ENCODE measurements around the gene PGD. TPM values are rescaled to one million over a fixed set of nuclear protein-coding genes. Genes with fewer than 3 reads are reported as not detected.
"Not testable (repeated sequence)": the region's sequence is repeated elsewhere in the genome, so short reads cannot be mapped to it uniquely, and the experiment has no call there.

PGD gene
- total RNA-seq, 2 experiments from 2014 or later: 80.8 to 84.3 TPM

DNA sequence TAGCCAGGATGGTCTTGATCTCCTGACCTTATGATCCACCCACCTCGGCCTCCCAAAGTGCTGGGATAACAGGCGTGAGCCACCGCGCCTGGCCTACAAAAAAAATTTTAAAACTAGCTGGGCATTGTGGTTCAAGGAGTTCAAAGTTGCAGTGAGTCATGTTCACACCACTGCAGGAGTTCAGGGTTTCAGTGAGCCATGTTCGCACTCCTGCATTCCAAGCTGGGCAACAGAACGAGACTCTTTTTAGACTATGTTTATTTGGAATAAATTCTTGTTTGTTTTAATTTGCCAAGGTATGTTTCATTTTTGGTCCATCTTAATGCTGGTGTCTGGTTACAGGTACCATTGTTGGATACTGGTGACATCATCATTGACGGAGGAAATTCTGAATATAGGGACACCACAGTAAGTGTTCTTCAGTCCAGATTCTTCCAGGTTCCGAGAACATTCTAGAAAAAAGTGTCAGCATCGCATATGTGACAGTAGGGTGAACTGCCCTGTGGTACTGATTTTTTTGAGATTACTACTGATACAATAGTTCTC is 3.9 kb downstream of the PGD start:
- no peak overlapping the region for H3K4me3 Mint-ChIP-seq
- H3K27ac Mint-ChIP-seq: no peak overlapping the region
- DNase-seq: no peak
- H3K27me3 Mint-ChIP-seq: no peaks in the 10 kb centered on the region
- H3K36me3 Mint-ChIP-seq (ENCODE audit: low read depth): peaks cover 49% of the 10 kb centered on the region
- ChIA-PET CTCF (no interaction called here), POLR2A (no interaction called here)
- no peaks in the 10 kb centered on the region for H3K9me3 Mint-ChIP-seq
- H3K4me1 Mint-ChIP-seq: peaks cover 41% of the 10 kb centered on the region

DNA sequence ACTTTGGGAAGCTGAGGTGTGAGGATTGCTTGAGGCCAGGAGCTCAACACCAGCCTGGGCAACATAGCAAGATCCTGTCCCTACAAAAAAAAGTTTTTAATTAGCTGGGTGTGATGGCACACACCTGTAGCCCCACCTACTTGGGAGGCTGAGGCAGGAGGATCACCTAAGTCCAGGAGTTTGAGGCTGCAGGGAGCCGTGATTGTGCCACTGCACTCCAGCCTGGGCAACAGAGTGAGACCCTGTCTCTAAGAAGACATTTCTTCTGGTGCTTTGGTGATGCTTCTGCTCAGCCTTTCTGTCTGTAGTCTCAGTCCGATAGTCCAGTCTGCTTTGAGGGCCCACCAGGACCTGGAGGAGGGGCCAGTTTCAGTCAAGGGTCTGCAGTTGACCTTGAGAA is 8.3 kb downstream of the PGD start:
- no peak overlapping the region for H3K27ac Mint-ChIP-seq
- no peaks in the 10 kb centered on the region for H3K27me3 Mint-ChIP-seq
- no peak overlapping the region for H3K4me3 Mint-ChIP-seq
- ChIA-PET CTCF (interaction anchor here (0.6 kb wide), 1 partner anchor 57 kb away, joined by 3 read pairs; no protein-coding TSS in a partner anchor), POLR2A (interaction anchor here (1.4 kb wide), 1 partner anchor 8 kb away, joined by 5 read pairs; the partner anchor contains the start of gene PGD)
- peaks cover 64% of the 10 kb centered on the region for H3K36me3 Mint-ChIP-seq (ENCODE audit: low read depth)
- peaks cover 10% of the 10 kb centered on the region for H3K4me1 Mint-ChIP-seq
- no peak for DNase-seq
- H3K9me3 Mint-ChIP-seq: no peaks in the 10 kb centered on the region

DNA sequence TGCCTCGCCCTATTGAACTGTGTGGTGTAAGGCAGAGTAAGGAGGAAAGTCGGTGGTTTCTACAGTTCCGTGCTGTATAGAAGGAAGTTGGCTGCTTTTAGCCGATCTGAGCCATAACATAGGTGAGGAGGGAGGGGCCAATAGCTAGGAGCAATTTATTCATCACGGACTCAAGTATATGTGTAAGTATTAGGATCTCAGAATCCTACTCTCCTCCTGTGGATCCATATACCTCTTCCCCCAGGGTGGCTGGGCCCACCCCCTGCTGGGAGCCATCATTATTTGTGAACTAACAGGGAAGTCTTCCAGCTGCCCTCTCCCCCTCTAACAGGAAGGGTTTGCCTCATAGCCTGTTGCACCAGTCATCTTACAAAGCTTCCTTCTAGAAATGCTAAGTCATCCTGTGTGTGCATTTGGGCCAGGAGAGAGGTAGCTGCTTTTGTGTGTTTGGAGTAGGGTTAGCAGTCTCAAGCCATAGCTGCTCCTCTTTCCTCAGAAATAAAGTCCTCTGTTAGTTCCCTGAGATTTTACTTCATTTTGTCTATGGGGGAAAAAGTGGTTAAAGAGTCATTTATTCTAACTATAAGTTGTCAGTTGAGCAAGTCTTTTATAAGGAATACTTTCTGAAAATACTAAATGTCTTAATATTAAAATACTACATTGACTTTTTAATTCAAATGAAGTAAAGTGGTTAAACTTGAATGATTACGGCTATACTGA is 16.5 kb downstream of the PGD start:
- ChIA-PET POLR2A (interaction anchor here (1.1 to 2.1 kb wide), 3 partner anchors 14 to 16 kb away, joined by 3 to 14 read pairs (median 3); partner anchors contain the start of gene PGD), CTCF (interaction anchor here (0.6 to 1.3 kb wide), 3 partner anchors 17 to 155 kb away, joined by 3 to 5 read pairs (median 3); partner anchors contain the start of gene PGD)
- no peak overlapping the region for H3K4me3 Mint-ChIP-seq
- peaks cover 78% of the 10 kb centered on the region for H3K36me3 Mint-ChIP-seq (ENCODE audit: low read depth)
- no peaks in the 10 kb centered on the region for H3K9me3 Mint-ChIP-seq
- no peaks in the 10 kb centered on the region for H3K27me3 Mint-ChIP-seq
- H3K4me1 Mint-ChIP-seq: peaks cover 17% of the 10 kb centered on the region
- H3K27ac Mint-ChIP-seq: peak overlapping the region; percentile 87
- DNase-seq: peak; percentile 32

DNA sequence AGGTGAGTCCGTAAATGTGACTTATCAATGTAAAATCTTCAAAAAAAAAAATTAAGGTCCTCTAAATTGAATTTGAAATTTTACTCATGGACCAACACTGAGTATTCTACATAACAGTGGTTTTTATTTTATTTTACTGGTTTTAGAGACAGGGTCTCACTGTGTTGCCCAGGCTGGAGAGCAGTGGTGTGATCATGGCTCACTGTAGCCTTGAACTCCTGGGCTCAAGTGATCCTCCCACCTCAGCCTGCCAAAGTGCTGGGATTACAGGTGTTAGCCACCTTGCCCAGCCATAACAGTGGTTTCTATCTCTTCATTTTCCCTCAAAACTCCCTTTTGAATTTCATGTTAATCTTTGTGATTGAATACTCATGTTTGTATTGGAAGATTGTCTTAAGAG is 17.1 kb downstream of the PGD start:
- CTCF ChIA-PET: interaction anchor here (0.6 to 1.3 kb wide), 3 partner anchors 17 to 155 kb away, joined by 3 to 5 read pairs (median 3); partner anchors contain the start of gene PGD
- not testable (repeated sequence) for H3K9me3 Mint-ChIP-seq, DNase-seq, H3K4me3 Mint-ChIP-seq, H3K27me3 Mint-ChIP-seq
- H3K4me1 Mint-ChIP-seq: peaks cover 17% of the 10 kb centered on the region
- POLR2A ChIA-PET: interaction anchor here (1.1 to 2.1 kb wide), 3 partner anchors 13 to 17 kb away, joined by 3 to 14 read pairs (median 3); partner anchors contain the start of gene PGD
- H3K27ac Mint-ChIP-seq: peak overlapping the region; percentile 45
- peaks cover 80% of the 10 kb centered on the region for H3K36me3 Mint-ChIP-seq (ENCODE audit: low read depth)

DNA sequence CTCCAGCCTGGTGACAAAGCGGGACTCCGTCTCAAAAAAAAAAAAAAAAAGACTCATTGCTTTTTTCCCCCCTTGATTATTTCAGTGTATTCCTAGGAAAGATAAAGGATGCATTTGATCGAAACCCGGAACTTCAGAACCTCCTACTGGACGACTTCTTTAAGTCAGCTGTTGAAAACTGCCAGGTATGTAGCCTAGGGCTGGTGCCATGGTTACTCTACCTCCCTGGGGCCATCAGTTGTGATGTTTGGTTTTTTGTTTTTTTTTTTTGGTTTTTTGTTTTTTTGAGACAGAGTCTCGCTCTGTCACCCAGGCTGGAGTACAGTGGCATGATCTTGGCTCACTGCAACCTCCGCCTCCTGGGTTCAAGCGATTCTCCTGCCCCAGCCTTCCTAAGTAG is 19.9 kb downstream of the PGD start:
- Mint-ChIP-seq H3K4me1 (peaks cover 17% of the 10 kb centered on the region), H3K36me3 (ENCODE audit: low read depth) (peaks cover 58% of the 10 kb centered on the region)
- H3K4me3 Mint-ChIP-seq, H3K27me3 Mint-ChIP-seq, POLR2A ChIA-PET, H3K9me3 Mint-ChIP-seq, DNase-seq, H3K27ac Mint-ChIP-seq: not testable (repeated sequence)
- CTCF ChIA-PET: interaction anchor here (0.6 kb wide), 1 partner anchor 290 kb away, joined by 3 read pairs; no protein-coding TSS in a partner anchor

DNA sequence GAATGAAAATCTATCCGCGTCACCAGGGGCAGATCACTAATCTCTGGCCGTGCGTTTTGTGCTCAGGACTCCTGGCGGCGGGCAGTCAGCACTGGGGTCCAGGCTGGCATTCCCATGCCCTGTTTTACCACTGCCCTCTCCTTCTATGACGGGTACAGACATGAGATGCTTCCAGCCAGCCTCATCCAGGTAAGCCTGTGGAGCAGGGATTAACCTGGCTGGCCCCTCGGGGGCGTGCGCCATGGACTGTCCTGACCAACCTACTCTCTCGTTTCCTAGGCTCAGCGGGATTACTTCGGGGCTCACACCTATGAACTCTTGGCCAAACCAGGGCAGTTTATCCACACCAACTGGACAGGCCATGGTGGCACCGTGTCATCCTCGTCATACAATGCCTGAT is 20.5 kb downstream of the PGD start:
- ChIA-PET POLR2A (no interaction called here), CTCF (no interaction called here)
- no peaks in the 10 kb centered on the region for H3K27me3 Mint-ChIP-seq
- H3K4me3 Mint-ChIP-seq: no peak overlapping the region
- H3K9me3 Mint-ChIP-seq: no peaks in the 10 kb centered on the region
- no peak for DNase-seq
- peaks cover 53% of the 10 kb centered on the region for H3K36me3 Mint-ChIP-seq (ENCODE audit: low read depth)
- H3K27ac Mint-ChIP-seq: no peak overlapping the region
- H3K4me1 Mint-ChIP-seq: peaks cover 15% of the 10 kb centered on the region

DNA sequence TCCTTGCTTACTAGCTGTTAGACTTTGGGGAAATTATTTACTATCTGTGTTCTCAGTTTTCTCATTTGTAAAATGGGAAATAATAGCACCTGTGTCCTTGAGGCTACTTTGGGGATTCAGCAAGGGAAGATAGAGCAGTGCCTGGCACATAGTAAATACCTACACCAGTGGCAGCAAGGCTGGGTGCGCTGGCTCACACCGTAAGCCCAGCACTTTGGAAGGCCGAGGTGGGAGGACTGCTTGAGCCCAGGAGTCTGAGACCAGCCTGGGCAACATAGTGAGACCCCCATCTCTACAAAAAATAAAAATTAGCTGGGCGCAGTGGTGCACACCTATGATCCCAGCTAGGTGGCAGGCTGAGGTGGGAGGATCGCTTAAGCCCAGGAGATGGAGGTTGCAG is 22.8 kb downstream of the PGD start:
- H3K4me3 Mint-ChIP-seq: no peak overlapping the region
- no peaks in the 10 kb centered on the region for H3K9me3 Mint-ChIP-seq
- ChIA-PET POLR2A (no interaction called here), CTCF (no interaction called here)
- no peaks in the 10 kb centered on the region for H3K4me1 Mint-ChIP-seq
- no peak overlapping the region for H3K27ac Mint-ChIP-seq
- DNase-seq: no peak
- peaks cover 36% of the 10 kb centered on the region for H3K36me3 Mint-ChIP-seq (ENCODE audit: low read depth)
- H3K27me3 Mint-ChIP-seq: no peaks in the 10 kb centered on the region

DNA sequence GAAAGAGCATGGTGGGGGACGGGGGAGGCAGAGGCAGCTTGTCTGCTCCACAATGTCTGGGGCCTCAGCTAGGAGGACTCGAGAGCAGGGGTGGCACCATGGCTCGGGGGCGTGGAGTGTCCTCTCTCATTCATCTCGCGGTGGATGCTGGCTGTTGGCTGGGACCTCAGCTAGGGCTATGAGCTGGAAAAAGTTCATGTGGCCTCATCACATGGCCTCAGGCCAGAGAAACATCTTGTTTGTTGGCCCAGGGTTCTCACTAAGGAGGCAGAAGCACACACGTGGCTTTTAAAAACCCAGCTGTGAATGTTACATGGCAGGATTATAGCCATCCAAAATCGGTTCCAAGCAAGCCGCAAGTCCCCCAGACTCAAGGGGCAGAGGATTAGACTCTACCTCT is 25.2 kb downstream of the PGD start:
- Mint-ChIP-seq H3K27me3 (no peaks in the 10 kb centered on the region), H3K4me3 (no peak overlapping the region), H3K9me3 (no peaks in the 10 kb centered on the region), H3K36me3 (ENCODE audit: low read depth) (peaks cover 19% of the 10 kb centered on the region), H3K4me1 (peaks cover 11% of the 10 kb centered on the region), H3K27ac (no peak overlapping the region)
- DNase-seq: no peak
- ChIA-PET POLR2A (no interaction called here), CTCF (interaction anchor here (0.6 kb wide), 1 partner anchor 80 kb away, joined by 3 read pairs; no protein-coding TSS in a partner anchor)

DNA sequence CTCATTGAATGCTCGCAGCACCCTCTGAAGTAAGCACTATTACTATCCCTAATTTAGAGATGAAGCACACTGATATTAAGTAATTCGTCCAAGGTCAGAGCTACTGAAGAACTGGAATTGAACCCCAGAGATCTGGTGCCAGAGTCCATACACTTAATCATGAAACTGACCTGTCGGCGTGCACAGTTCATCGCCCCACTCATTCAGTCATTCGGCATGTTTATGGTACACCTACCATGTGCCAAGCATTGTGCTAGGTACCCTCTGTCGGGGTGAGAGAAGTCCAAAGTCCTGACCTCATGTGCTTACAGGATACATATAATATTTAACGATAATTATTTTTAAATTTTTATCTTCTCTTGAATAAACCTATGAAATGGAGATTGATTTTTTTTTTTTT is 25.8 kb downstream of the PGD start:
- Mint-ChIP-seq H3K27me3 (no peaks in the 10 kb centered on the region), H3K27ac (no peak overlapping the region), H3K4me3 (no peak overlapping the region), H3K36me3 (ENCODE audit: low read depth) (peaks cover 14% of the 10 kb centered on the region), H3K4me1 (peaks cover 17% of the 10 kb centered on the region), H3K9me3 (no peaks in the 10 kb centered on the region)
- DNase-seq: no peak
- CTCF ChIA-PET: no interaction called here
- POLR2A ChIA-PET: no interaction called here

DNA sequence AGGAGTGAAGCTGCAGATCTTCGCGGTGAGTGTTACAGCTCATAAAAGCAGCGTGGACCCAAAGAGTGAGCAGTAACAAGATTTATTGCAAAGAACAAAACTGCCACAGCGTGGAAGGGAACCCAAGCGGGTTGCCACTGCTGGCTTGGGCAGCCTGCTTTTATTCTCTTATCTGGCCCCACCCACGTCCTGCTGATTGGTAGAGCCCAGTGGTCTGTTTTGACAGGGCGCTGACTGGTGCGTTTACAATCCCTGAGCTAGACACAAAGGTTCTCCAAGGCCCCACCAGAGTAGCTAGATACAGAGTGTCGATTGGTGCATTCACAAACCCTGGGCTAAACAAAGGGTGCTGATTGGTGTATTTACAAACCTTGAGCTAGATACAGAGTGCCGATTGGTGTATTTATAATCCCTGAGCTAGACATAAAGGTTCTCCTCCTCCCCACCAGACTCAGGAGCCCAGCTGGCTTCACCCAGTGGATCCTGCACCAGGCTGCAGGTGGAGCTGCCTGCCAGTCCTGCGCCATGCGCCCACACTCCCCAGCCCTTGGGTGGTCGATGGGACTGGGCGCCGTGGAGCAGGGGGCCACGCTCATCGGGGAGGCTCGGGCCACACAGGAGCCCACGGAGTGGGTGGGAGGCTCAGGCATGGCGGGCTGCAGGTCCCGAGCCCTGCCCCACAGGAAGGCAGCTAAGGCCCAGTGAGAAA is 27.1 kb downstream of the PGD start:
- POLR2A ChIA-PET; H3K36me3 Mint-ChIP-seq (ENCODE audit: low read depth); H3K27me3 Mint-ChIP-seq; H3K27ac Mint-ChIP-seq; H3K4me3 Mint-ChIP-seq; H3K9me3 Mint-ChIP-seq; DNase-seq: not testable (repeated sequence)
- peaks cover 26% of the 10 kb centered on the region for H3K4me1 Mint-ChIP-seq
- CTCF ChIA-PET: interaction anchor here (0.9 to 1.3 kb wide), 2 partner anchors 49 to 557 kb away, joined by 3 to 6 read pairs; no protein-coding TSS in a partner anchor

DNA sequence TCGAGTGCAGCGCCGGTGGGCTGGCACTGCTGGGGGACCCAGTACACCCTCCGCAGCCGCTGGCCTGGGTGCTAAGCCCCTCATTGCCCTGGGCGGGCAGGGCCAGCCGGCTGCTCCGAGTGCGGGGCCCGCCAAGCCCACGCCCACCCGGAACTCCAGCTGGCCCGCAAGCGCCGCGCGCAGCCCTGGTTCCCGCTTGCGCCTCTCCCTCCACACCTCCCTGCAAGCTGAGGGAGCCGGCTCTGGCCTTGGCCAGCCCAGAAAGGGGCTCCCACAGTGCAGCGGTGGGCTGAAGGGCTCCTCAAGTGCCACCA is 27.6 kb downstream of the PGD start:
- H3K9me3 Mint-ChIP-seq; H3K27ac Mint-ChIP-seq; POLR2A ChIA-PET; DNase-seq; H3K27me3 Mint-ChIP-seq; H3K4me3 Mint-ChIP-seq; H3K36me3 Mint-ChIP-seq (ENCODE audit: low read depth): not testable (repeated sequence)
- peaks cover 32% of the 10 kb centered on the region for H3K4me1 Mint-ChIP-seq
- CTCF ChIA-PET: interaction anchor here (0.9 to 1.3 kb wide), 2 partner anchors 49 to 558 kb away, joined by 3 to 6 read pairs; no protein-coding TSS in a partner anchor

DNA sequence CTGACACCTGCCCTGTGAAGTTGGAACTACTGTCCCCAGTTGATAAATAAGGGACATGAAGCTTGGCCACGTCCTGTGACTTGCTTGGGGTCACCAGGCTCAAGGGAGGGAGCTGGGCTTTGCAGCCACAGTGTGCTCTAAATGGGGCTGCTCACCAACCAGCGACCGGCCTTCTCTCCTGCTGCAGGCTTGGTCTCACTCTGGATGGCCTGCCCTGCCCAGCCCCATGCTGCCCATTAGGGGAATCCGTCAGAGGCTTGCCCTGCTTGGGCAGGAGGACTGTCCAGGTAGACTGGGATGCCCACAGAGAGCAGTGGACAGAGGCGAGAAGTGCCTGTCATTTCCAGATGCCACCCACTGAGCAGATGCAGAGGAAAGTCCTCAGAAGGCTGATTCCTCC is 30.1 kb downstream of the PGD start:
- POLR2A ChIA-PET: interaction anchor here (1.0 to 3.3 kb wide), 5 partner anchors 14 to 485 kb away, joined by 3 to 30 read pairs (median 11); partner anchors contain the start of genes CORT, LZIC, NMNAT1 and PGD
- H3K27ac Mint-ChIP-seq: no peak overlapping the region
- H3K4me3 Mint-ChIP-seq: peak overlapping the region; percentile 86

DNA sequence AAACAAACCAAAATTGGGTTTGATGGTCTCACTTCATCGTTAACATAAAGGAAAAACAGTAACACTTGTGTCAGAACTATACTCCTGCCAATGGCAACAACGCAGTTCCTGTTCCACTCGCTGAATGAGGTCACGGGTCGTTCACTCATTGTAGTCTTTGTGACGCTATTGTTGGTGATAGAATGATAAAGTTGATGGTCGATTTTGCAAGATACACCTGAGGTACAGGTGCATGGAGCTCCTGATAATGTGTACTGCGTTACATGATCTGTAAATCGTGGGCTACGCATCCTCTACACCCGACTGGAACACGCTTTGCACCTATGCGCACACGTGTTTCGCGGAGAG is 31.0 kb downstream of the PGD start:
- H3K27me3 Mint-ChIP-seq: no peaks in the 10 kb centered on the region
- CTCF ChIA-PET: interaction anchor here (0.6 to 5.4 kb wide), 23 partner anchors 9 to 777 kb away, joined by 3 to 106 read pairs (median 4); partner anchors contain the start of genes KIF1B, LZIC, NMNAT1 and PGD
- H3K4me1 Mint-ChIP-seq: peaks cover 39% of the 10 kb centered on the region
- H3K36me3 Mint-ChIP-seq (ENCODE audit: low read depth): no peaks in the 10 kb centered on the region
- peak overlapping the region; percentile 79 for H3K27ac Mint-ChIP-seq
- no peaks in the 10 kb centered on the region for H3K9me3 Mint-ChIP-seq
- H3K4me3 Mint-ChIP-seq: peak overlapping the region; percentile 86
- POLR2A ChIA-PET: interaction anchor here (0.6 to 3.3 kb wide), 17 partner anchors 10 to 714 kb away, joined by 3 to 30 read pairs (median 4); partner anchors contain the start of genes CORT, KIF1B, LZIC and NMNAT1
- peak; percentile 46 for DNase-seq

More for the DNA sequence above, 30.1 kb downstream of the PGD start:
- no peak for DNase-seq
- CTCF ChIA-PET: interaction anchor here (0.5 to 5.4 kb wide), 12 partner anchors 10 to 1216 kb away, joined by 3 to 106 read pairs (median 4); partner anchors contain the start of genes KIF1B, LZIC and NMNAT1
- Mint-ChIP-seq H3K27me3 (no peaks in the 10 kb centered on the region), H3K4me1 (peaks cover 39% of the 10 kb centered on the region), H3K9me3 (no peaks in the 10 kb centered on the region), H3K36me3 (ENCODE audit: low read depth) (no peaks in the 10 kb centered on the region)

Measured in activated CD4-positive, alpha-beta memory T cell treated with anti-CD3 and anti-CD28 coated beads, Interleukin-2, amount 10 ng/mL, durations not matched to agents 7 days and 5 days (primary cell).